ENCODE measurements around the gene UBR3. TPM values are rescaled to one million over a fixed set of nuclear protein-coding genes. Genes with fewer than 3 reads are reported as not detected.

UBR3 gene
- total RNA-seq, 1 experiment from 2014 or later, result 48.9 TPM

GRCh38 chr2:170106102-170106840, 279.0 kb downstream of the UBR3 start:
- Histone ChIP-seq H3K36me3 (ENCODE audit: insufficient read depth, low read length, poor library complexity, severe bottlenecking) (no peaks in the 10 kb centered on the region), H3K4me3 (ENCODE audit: low read depth, low read length, poor library complexity, severe bottlenecking) (no peak overlapping the region), H3K27me3 (replicated peaks; ENCODE audit: insufficient read depth, low read depth, low read length, poor library complexity) (no peaks in the 10 kb centered on the region), H3K27ac (ENCODE audit: low read depth, low read length, poor library complexity, severe bottlenecking) (no peak overlapping the region), H3K9me3 (ENCODE audit: low read depth, low read length, poor library complexity, severe bottlenecking) (no peaks in the 10 kb centered on the region), H3K4me1 (ENCODE audit: insufficient read depth, low read length, poor library complexity, severe bottlenecking) (no peaks in the 10 kb centered on the region)
- ChIA-PET POLR2A (ENCODE audit: low non-redundant PET) (no interaction called here), CTCF (no interaction called here)
- BruUV-seq (replicated peaks), result no TSS peak
- DNase-seq (ENCODE audit: low spot score), result peak; percentile 25
- intact Hi-C loops (cut with micrococcal nuclease; ENCODE audit: unreplicated experiment), result no loop called here
- TF ChIP-seq EZH2 (IDR thresholded peaks at IDR 0.05; ENCODE audit: borderline replicate concordance, low read depth, low read length, poor library complexity, severe bottlenecking), result no peak
- TF ChIP-seq, protein P1, sequence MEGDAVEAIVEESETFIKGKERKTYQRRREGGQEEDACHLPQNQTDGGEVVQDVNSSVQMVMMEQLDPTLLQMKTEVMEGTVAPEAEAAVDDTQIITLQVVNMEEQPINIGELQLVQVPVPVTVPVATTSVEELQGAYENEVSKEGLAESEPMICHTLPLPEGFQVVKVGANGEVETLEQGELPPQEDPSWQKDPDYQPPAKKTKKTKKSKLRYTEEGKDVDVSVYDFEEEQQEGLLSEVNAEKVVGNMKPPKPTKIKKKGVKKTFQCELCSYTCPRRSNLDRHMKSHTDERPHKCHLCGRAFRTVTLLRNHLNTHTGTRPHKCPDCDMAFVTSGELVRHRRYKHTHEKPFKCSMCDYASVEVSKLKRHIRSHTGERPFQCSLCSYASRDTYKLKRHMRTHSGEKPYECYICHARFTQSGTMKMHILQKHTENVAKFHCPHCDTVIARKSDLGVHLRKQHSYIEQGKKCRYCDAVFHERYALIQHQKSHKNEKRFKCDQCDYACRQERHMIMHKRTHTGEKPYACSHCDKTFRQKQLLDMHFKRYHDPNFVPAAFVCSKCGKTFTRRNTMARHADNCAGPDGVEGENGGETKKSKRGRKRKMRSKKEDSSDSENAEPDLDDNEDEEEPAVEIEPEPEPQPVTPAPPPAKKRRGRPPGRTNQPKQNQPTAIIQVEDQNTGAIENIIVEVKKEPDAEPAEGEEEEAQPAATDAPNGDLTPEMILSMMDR (conservative IDR thresholded peaks at IDR 0.05; ENCODE audit: low read depth, low read length), result no peak

DNA sequence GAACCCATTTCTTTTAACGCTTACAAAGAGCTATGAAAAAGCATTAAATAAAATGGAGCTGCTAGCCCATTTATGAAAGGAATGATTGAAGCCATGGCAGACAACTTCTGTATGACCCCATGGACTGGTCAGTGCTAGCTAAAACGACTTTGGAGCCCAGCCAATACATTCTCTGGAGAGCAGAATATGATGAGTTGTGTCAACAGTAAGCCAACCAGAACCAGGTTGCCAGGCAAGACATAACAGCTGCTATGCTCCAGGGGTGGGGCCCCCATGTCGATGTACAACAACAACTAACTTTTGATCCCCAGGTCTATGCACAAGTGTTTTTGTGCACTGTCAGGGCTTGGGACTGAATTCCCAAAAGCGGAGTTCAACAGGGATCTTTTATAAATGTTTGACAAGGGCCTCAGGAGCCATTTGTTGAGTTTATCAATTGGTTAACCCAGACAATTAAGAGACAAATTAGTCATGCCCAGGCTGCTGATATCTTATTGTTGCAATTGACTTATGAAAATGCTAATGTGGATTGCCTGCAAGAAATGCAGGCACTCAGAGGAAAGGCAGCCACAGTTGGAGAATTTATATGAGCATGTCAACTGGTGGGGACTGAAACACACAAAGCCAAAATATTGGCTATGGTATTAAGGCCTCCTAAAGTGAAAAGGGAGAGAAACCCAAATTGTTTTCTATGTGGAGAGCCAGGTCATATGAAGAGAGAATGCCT, 286.1 kb downstream of the UBR3 start:
- TF ChIP-seq, protein P1 (conservative IDR thresholded peaks at IDR 0.05; ENCODE audit: low read depth, low read length), result no peak
- TF ChIP-seq EZH2 (IDR thresholded peaks at IDR 0.05; ENCODE audit: borderline replicate concordance, low read depth, low read length, poor library complexity, severe bottlenecking), result no peak
- CTCF ChIA-PET, result no interaction called here
- H3K4me3 ChIP-seq (ENCODE audit: low read depth, low read length, poor library complexity, severe bottlenecking), result no peak overlapping the region
- POLR2A ChIA-PET (ENCODE audit: low non-redundant PET), result no interaction called here
- H3K4me1 ChIP-seq (ENCODE audit: insufficient read depth, low read length, poor library complexity, severe bottlenecking), result no peaks in the 10 kb centered on the region
- no peak for DNase-seq (ENCODE audit: low spot score)
- no peaks in the 10 kb centered on the region for H3K36me3 ChIP-seq (ENCODE audit: insufficient read depth, low read length, poor library complexity, severe bottlenecking)
- no peaks in the 10 kb centered on the region for H3K9me3 ChIP-seq (ENCODE audit: low read depth, low read length, poor library complexity, severe bottlenecking)
- no peak overlapping the region for H3K27ac ChIP-seq (ENCODE audit: low read depth, low read length, poor library complexity, severe bottlenecking)
- intact Hi-C loops (cut with micrococcal nuclease; ENCODE audit: unreplicated experiment), result no loop called here
- no peaks in the 10 kb centered on the region for H3K27me3 ChIP-seq (replicated peaks; ENCODE audit: insufficient read depth, low read depth, low read length, poor library complexity)
- no TSS peak for BruUV-seq (replicated peaks)

DNA sequence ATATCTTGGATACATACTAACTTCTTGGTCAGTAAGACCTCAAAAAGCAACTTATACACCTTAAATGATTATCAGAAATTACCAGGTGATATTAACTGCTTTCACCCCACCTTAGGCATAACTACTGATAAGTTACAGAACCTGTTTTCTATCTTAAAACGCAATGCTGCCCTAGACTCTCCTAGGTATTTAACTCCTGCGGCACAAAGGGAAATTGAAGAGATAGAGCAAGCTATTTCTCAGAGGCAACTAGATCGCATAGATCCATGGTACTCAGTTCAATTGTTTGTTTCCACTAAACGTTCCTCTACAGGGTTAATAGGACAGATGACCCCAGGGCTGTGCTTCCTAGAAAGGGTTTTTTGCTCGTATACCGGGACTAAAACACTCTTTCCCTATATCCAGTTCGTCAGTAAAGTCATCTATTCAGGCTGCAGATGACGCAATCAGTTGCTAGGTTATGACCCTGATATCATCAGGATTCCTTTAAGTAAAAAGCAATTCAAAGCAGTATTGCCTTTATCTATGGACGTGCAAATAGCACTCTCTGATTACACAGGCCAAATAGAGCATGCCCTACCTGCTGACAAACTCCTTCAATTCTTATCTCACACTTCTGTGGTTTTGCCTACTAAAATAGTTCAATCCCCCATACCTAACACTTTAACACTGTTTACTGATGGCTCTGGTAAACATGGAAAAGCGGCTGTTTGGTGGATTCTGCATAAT, 288.4 kb downstream of the UBR3 start:
- no TSS peak for BruUV-seq (replicated peaks)
- ChIA-PET POLR2A (ENCODE audit: low non-redundant PET) (no interaction called here), CTCF (no interaction called here)
- Histone ChIP-seq H3K27me3 (replicated peaks; ENCODE audit: insufficient read depth, low read depth, low read length, poor library complexity) (no peaks in the 10 kb centered on the region), H3K4me3 (ENCODE audit: low read depth, low read length, poor library complexity, severe bottlenecking) (no peak overlapping the region), H3K36me3 (ENCODE audit: insufficient read depth, low read length, poor library complexity, severe bottlenecking) (no peaks in the 10 kb centered on the region), H3K9me3 (ENCODE audit: low read depth, low read length, poor library complexity, severe bottlenecking) (no peaks in the 10 kb centered on the region), H3K27ac (ENCODE audit: low read depth, low read length, poor library complexity, severe bottlenecking) (no peak overlapping the region), H3K4me1 (ENCODE audit: insufficient read depth, low read length, poor library complexity, severe bottlenecking) (no peaks in the 10 kb centered on the region)
- DNase-seq (ENCODE audit: low spot score), result no peak
- intact Hi-C loops (cut with micrococcal nuclease; ENCODE audit: unreplicated experiment), result no loop called here
- TF ChIP-seq EZH2 (IDR thresholded peaks at IDR 0.05; ENCODE audit: borderline replicate concordance, low read depth, low read length, poor library complexity, severe bottlenecking), result no peak
- TF ChIP-seq, protein P1 (conservative IDR thresholded peaks at IDR 0.05; ENCODE audit: low read depth, low read length), result no peak

All from A673 (cell line).